ENCODE measurements around the gene RAB37. TPM values are rescaled to one million over a fixed set of nuclear protein-coding genes. Genes with fewer than 3 reads are reported as not detected.

RAB37 gene
- total and polyA plus RNA-seq, 10 donors: 16.6 to 37.6 (median 24.0) TPM

GRCh38 chr17:74752822-74753401, 15.9 kb downstream of the RAB37 start:
- peak overlapping the region in 6 of 8 donors; percentile 78 to 95 (median 92) for H3K27ac ChIP-seq
- no peaks in the 10 kb centered on the region for H3K27me3 ChIP-seq (replicated peaks in 1 of 7)
- intact Hi-C loops (cut with DNase I; ENCODE audit: low total_unique reads): no loop called here
- 90 to 95% (median 91%) methylated on average over 5 to 7 of the region's 7 CpGs for WGBS, 5 donors
- H3K36me3 ChIP-seq: peaks cover 0 to 24% (median 0%) of the 10 kb centered on the region in 6 donors
- no peaks in the 10 kb centered on the region for H3K9me3 ChIP-seq
- peak overlapping the region in 1 of 8 donors; percentile 100 for H3K4me3 ChIP-seq
- no peak for DNase-seq
- no peak for TF ChIP-seq POLR2AphosphoS5 (IDR thresholded peaks at IDR 0.05)
- TF ChIP-seq CTCF (IDR thresholded peaks at IDR 0.05 in 8 of 11, conservative IDR thresholded peaks at IDR 0.05 in 3 of 11): no peak
- no peak for TF ChIP-seq POLR2A (IDR thresholded peaks at IDR 0.05)
- peaks cover 38 to 96% (median 90%) of the 10 kb centered on the region in 6 donors for H3K4me1 ChIP-seq

DNA sequence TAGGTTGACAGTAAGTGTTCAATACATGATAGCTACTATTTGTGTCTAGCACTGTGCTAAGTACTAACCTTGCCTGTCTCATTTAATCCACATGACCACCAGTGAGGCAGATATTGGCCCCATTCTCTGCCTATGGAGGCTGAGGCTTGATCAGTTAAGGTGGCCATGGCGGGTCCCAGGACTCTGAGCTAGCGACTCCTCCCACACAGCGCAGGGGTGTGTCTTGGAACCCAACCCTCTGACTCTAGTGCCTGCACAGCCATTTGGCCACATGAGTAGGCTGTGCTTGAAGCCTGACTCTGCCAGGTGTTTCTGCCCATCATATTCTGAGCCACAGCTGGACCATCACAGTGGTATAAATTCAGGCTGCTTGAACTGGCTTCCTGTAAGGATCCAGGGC, 17.8 kb downstream of the RAB37 start:
- Histone ChIP-seq H3K27ac (peak overlapping the region in 4 of 8 donors; percentile 2 to 95 (median 92)), H3K36me3 (peaks cover 0 to 24% (median 0%) of the 10 kb centered on the region in 6 donors), H3K4me3 (no peak overlapping the region), H3K27me3 (replicated peaks in 1 of 7) (no peaks in the 10 kb centered on the region), H3K4me1 (peaks cover 55 to 100% (median 98%) of the 10 kb centered on the region in 6 donors), H3K9me3 (no peaks in the 10 kb centered on the region)
- TF ChIP-seq POLR2A (IDR thresholded peaks at IDR 0.05) (no peak), CTCF (IDR thresholded peaks at IDR 0.05 in 8 of 11, conservative IDR thresholded peaks at IDR 0.05 in 3 of 11) (no peak), POLR2AphosphoS5 (IDR thresholded peaks at IDR 0.05) (no peak)
- DNase-seq: no peak
- WGBS, 5 donors: 86 to 95% (median 91%) methylated on average over 3 of the region's 3 CpGs
- intact Hi-C loops (cut with DNase I; ENCODE audit: low total_unique reads): no loop called here

DNA sequence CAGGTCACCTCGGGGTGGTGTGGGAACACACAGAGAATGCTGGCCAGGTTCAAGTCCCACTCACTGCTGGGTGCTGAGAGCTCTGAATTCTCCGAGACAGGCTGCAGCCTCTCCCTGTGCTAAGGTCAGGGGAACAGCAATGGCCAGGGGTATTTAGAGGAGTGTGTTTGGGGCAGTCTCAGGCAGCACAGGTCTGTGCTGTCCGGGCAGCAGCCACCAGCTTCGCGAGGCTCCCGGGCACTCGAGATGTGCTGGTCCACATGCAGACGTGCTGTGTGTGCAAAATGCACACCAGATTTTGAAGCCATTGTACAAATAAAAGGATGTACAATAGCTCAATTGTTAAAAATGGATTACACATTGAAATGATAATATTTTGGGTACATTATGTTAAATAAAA, 18.5 kb downstream of the RAB37 start:
- no peak for TF ChIP-seq POLR2AphosphoS5 (IDR thresholded peaks at IDR 0.05)
- TF ChIP-seq CTCF (IDR thresholded peaks at IDR 0.05 in 8 of 11, conservative IDR thresholded peaks at IDR 0.05 in 3 of 11): no peak
- no peak for TF ChIP-seq POLR2A (IDR thresholded peaks at IDR 0.05)
- Histone ChIP-seq H3K27ac (peak overlapping the region in 1 of 8 donors; percentile 95), H3K36me3 (peaks cover 0 to 24% (median 0%) of the 10 kb centered on the region in 6 donors), H3K27me3 (replicated peaks in 1 of 7) (no peaks in the 10 kb centered on the region), H3K4me1 (peaks cover 54 to 100% (median 98%) of the 10 kb centered on the region in 6 donors), H3K4me3 (no peak overlapping the region), H3K9me3 (no peaks in the 10 kb centered on the region)
- 85 to 96% (median 89%) methylated on average over 8 of the region's 8 CpGs for WGBS, 5 donors
- DNase-seq: no peak
- intact Hi-C loops (cut with DNase I; ENCODE audit: low total_unique reads): no loop called here

GRCh38 chr17:74756891-74757290, 19.8 kb downstream of the RAB37 start:
- Histone ChIP-seq H3K9me3 (no peaks in the 10 kb centered on the region), H3K4me3 (peak overlapping the region in 1 of 8 donors; percentile 56), H3K4me1 (peaks cover 55 to 100% (median 95%) of the 10 kb centered on the region in 6 donors), H3K27me3 (replicated peaks in 1 of 7) (no peaks in the 10 kb centered on the region), H3K27ac (peak overlapping the region in 6 of 8 donors; percentile 4 to 79 (median 49)), H3K36me3 (peaks cover 0 to 36% (median 2%) of the 10 kb centered on the region in 6 donors)
- peak; percentile 67 for DNase-seq
- TF ChIP-seq CTCF (IDR thresholded peaks at IDR 0.05 in 8 of 11, conservative IDR thresholded peaks at IDR 0.05 in 3 of 11): no peak
- TF ChIP-seq POLR2AphosphoS5 (IDR thresholded peaks at IDR 0.05): no peak
- no peak for TF ChIP-seq POLR2A (IDR thresholded peaks at IDR 0.05)
- 45 to 69% (median 63%) methylated on average over 2 to 3 of the region's 3 CpGs for WGBS, 5 donors
- intact Hi-C loops (cut with DNase I; ENCODE audit: low total_unique reads): no loop called here

Data from spleen (tissue), 11 donors.